ENCODE measurements around the gene SUPV3L1. TPM values are rescaled to one million over a fixed set of nuclear protein-coding genes. Genes with fewer than 3 reads are reported as not detected.

Gene SUPV3L1
- polyA plus RNA-seq, 1 donor (not counting 4 experiments of a cell fraction or from before 2014, with no cell fraction given): 34.1 TPM

- H3K9me3 ChIP-seq (ENCODE audit: control insufficient read depth, low read depth, low read length): no peaks in the 10 kb centered on the region
- H4K20me1 ChIP-seq (ENCODE audit: control insufficient read depth, extremely low read depth, insufficient read depth, low read length): no peaks in the 10 kb centered on the region
- H3K36me3 ChIP-seq (ENCODE audit: control insufficient read depth in 2 of 2, extremely low read depth in 1 of 2, insufficient read depth in 2 of 2, low read length in 2 of 2): no peaks in the 10 kb centered on the region
- FAIRE-seq (peak; percentile 96), DNase-seq (ENCODE audit: low read depth, low spot score) (peak; percentile 93)
- no peaks in the 10 kb centered on the region for H3K27me3 ChIP-seq (ENCODE audit: control insufficient read depth, extremely low read depth, insufficient read depth, low read length)
- peak overlapping the region; percentile 90 for H3K27ac ChIP-seq (ENCODE audit: control insufficient read depth, insufficient read depth, low read length)
- peak overlapping the region in 2 of 3 experiments; percentile 14 to 29 for H3K4me3 ChIP-seq (ENCODE audit: control insufficient read depth in 2 of 3, extremely low read depth in 1 of 3, insufficient read depth in 2 of 3, low read depth in 1 of 3, low read length in 3 of 3)
- TF ChIP-seq CTCF (optimal IDR thresholded peaks at IDR 0.05 in 1 of 3, IDR thresholded peaks at IDR 0.05 in 1 of 3, conservative IDR thresholded peaks at IDR 0.05 in 1 of 3; ENCODE audit: extremely low read depth in 1 of 3, insufficient read depth in 2 of 3, low read length in 3 of 3) (peak; percentile 21 to 77 (median 74)), EZH2 (IDR thresholded peaks at IDR 0.05; ENCODE audit: low read length) (no peak)
- no peaks in the 10 kb centered on the region for H3K79me2 ChIP-seq (ENCODE audit: control insufficient read depth, insufficient read depth, low read length)
- H3K9ac ChIP-seq (ENCODE audit: control insufficient read depth, extremely low read depth, insufficient read depth, low read length): peak overlapping the region; percentile 73
- H3K4me2 ChIP-seq (ENCODE audit: control insufficient read depth, extremely low read depth, insufficient read depth, low read depth, low read length): peak overlapping the region; percentile 64
- peaks cover 51% of the 10 kb centered on the region for H3K4me1 ChIP-seq (ENCODE audit: control insufficient read depth, extremely low read depth, insufficient read depth, low read length)
- dilution Hi-C loops (cut with MboI; ENCODE audit: extremely low pct_ligation_motif_present, low sequenced_read_pairs): no loop called here
- no peaks in the 10 kb centered on the region for H3K9me1 ChIP-seq (ENCODE audit: control insufficient read depth, extremely low read depth, insufficient read depth, low read length)
- H2AFZ ChIP-seq (ENCODE audit: control insufficient read depth, low read length): peak overlapping the region; percentile 50
Observed at GRCh38 chr10:69222157-69223027, 42.4 kb downstream of the SUPV3L1 start.

GRCh38 chr10:69223028-69223342, 43.0 kb downstream of the SUPV3L1 start:
- H3K9ac ChIP-seq (ENCODE audit: control insufficient read depth, extremely low read depth, insufficient read depth, low read length): peak overlapping the region; percentile 73
- FAIRE-seq: no peak
- H4K20me1 ChIP-seq (ENCODE audit: control insufficient read depth, extremely low read depth, insufficient read depth, low read length): no peaks in the 10 kb centered on the region
- dilution Hi-C loops (cut with MboI; ENCODE audit: extremely low pct_ligation_motif_present, low sequenced_read_pairs): no loop called here
- peak overlapping the region; percentile 90 for H3K27ac ChIP-seq (ENCODE audit: control insufficient read depth, insufficient read depth, low read length)
- H3K79me2 ChIP-seq (ENCODE audit: control insufficient read depth, insufficient read depth, low read length): no peaks in the 10 kb centered on the region
- TF ChIP-seq EZH2 (IDR thresholded peaks at IDR 0.05; ENCODE audit: low read length) (no peak), CTCF (optimal IDR thresholded peaks at IDR 0.05 in 1 of 3, IDR thresholded peaks at IDR 0.05 in 1 of 3, conservative IDR thresholded peaks at IDR 0.05 in 1 of 3; ENCODE audit: extremely low read depth in 1 of 3, insufficient read depth in 2 of 3, low read length in 3 of 3) (no peak)
- peak overlapping the region in 1 of 3 experiments; percentile 29 for H3K4me3 ChIP-seq (ENCODE audit: control insufficient read depth in 2 of 3, extremely low read depth in 1 of 3, insufficient read depth in 2 of 3, low read depth in 1 of 3, low read length in 3 of 3)
- H3K4me2 ChIP-seq (ENCODE audit: control insufficient read depth, extremely low read depth, insufficient read depth, low read depth, low read length): peak overlapping the region; percentile 64
- peaks cover 45% of the 10 kb centered on the region for H3K4me1 ChIP-seq (ENCODE audit: control insufficient read depth, extremely low read depth, insufficient read depth, low read length)
- no peaks in the 10 kb centered on the region for H3K36me3 ChIP-seq (ENCODE audit: control insufficient read depth in 2 of 2, extremely low read depth in 1 of 2, insufficient read depth in 2 of 2, low read length in 2 of 2)
- H2AFZ ChIP-seq (ENCODE audit: control insufficient read depth, low read length): no peak overlapping the region
- no peaks in the 10 kb centered on the region for H3K27me3 ChIP-seq (ENCODE audit: control insufficient read depth, extremely low read depth, insufficient read depth, low read length)
- no peaks in the 10 kb centered on the region for H3K9me3 ChIP-seq (ENCODE audit: control insufficient read depth, low read depth, low read length)
- DNase-seq (ENCODE audit: low read depth, low spot score): no peak
- H3K9me1 ChIP-seq (ENCODE audit: control insufficient read depth, extremely low read depth, insufficient read depth, low read length): no peaks in the 10 kb centered on the region

Measured in keratinocyte (primary cell).